Measurements from ENCODE around the gene BICRAL. TPM values are rescaled to one million over a fixed set of nuclear protein-coding genes. Genes with fewer than 3 reads are reported as not detected.
"Not testable (repeated sequence)": the region's sequence is repeated elsewhere in the genome, so short reads cannot be mapped to it uniquely, and the experiment has no call there.

The BICRAL gene
- total RNA-seq, 1 donor from 2014 or later, result 12.0 TPM

GRCh38 chr6:42790549-42791181, 8.8 kb downstream of the BICRAL start:
- no peak for TF ChIP-seq CTCF (IDR thresholded peaks at IDR 0.05; ENCODE audit: borderline replicate concordance)
- Histone ChIP-seq H3K27ac (replicated peaks) (peak overlapping the region; percentile 52), H3K36me3 (no peaks in the 10 kb centered on the region), H3K4me3 (no peak overlapping the region), H3K9me3 (replicated peaks) (no peaks in the 10 kb centered on the region), H3K27me3 (ENCODE audit: low read depth) (no peaks in the 10 kb centered on the region), H3K4me1 (peaks cover 57% of the 10 kb centered on the region)
- no peak for DNase-seq
- intact Hi-C loops (cut with micrococcal nuclease), result no loop called here

- intact Hi-C loops (cut with micrococcal nuclease), result no loop called here
- H3K27ac ChIP-seq (replicated peaks), result no peak overlapping the region
- no peak for TF ChIP-seq CTCF (IDR thresholded peaks at IDR 0.05; ENCODE audit: borderline replicate concordance)
- H3K4me3 ChIP-seq, result no peak overlapping the region
- no peaks in the 10 kb centered on the region for H3K36me3 ChIP-seq
- DNase-seq, result no peak
- H3K9me3 ChIP-seq (replicated peaks), result no peaks in the 10 kb centered on the region
- no peaks in the 10 kb centered on the region for H3K27me3 ChIP-seq (ENCODE audit: low read depth)
- H3K4me1 ChIP-seq, result peaks cover 45% of the 10 kb centered on the region
These were observed 10.0 kb downstream of the BICRAL start for GRCh38 chr6:42791706-42792320.

- peaks cover 20% of the 10 kb centered on the region for H3K4me1 ChIP-seq
- no peak for TF ChIP-seq CTCF (IDR thresholded peaks at IDR 0.05; ENCODE audit: borderline replicate concordance)
- no peaks in the 10 kb centered on the region for H3K9me3 ChIP-seq (replicated peaks)
- no peak for DNase-seq
- no peak overlapping the region for H3K4me3 ChIP-seq
- no peaks in the 10 kb centered on the region for H3K36me3 ChIP-seq
- no peaks in the 10 kb centered on the region for H3K27me3 ChIP-seq (ENCODE audit: low read depth)
- intact Hi-C loops (cut with micrococcal nuclease), result no loop called here
- H3K27ac ChIP-seq (replicated peaks), result no peak overlapping the region
These were observed 13.8 kb downstream of the BICRAL start for GRCh38 chr6:42795651-42796050.

GRCh38 chr6:42796171-42796570, 14.3 kb downstream of the BICRAL start:
- no peak for DNase-seq
- H3K27ac ChIP-seq (replicated peaks), result no peak overlapping the region
- H3K4me3 ChIP-seq, result no peak overlapping the region
- peaks cover 20% of the 10 kb centered on the region for H3K4me1 ChIP-seq
- TF ChIP-seq CTCF (IDR thresholded peaks at IDR 0.05; ENCODE audit: borderline replicate concordance), result no peak
- intact Hi-C loops (cut with micrococcal nuclease), result no loop called here
- no peaks in the 10 kb centered on the region for H3K27me3 ChIP-seq (ENCODE audit: low read depth)
- H3K9me3 ChIP-seq (replicated peaks), result no peaks in the 10 kb centered on the region
- no peaks in the 10 kb centered on the region for H3K36me3 ChIP-seq

- peaks cover 16% of the 10 kb centered on the region for H3K4me1 ChIP-seq
- DNase-seq; intact Hi-C loops (cut with micrococcal nuclease); H3K27me3 ChIP-seq (ENCODE audit: low read depth); H3K4me3 ChIP-seq; H3K36me3 ChIP-seq; H3K27ac ChIP-seq (replicated peaks); H3K9me3 ChIP-seq (replicated peaks): not testable (repeated sequence)
These were observed 15.8 kb downstream of the BICRAL start for GRCh38 chr6:42797696-42798095.

GRCh38 chr6:42805297-42805861, 23.5 kb downstream of the BICRAL start:
- no peak overlapping the region for H3K4me3 ChIP-seq
- TF ChIP-seq CTCF (IDR thresholded peaks at IDR 0.05; ENCODE audit: borderline replicate concordance), result no peak
- H3K4me1 ChIP-seq, result peaks cover 31% of the 10 kb centered on the region
- H3K36me3 ChIP-seq, result no peaks in the 10 kb centered on the region
- no peak for DNase-seq
- intact Hi-C loops (cut with micrococcal nuclease), result no loop called here
- H3K9me3 ChIP-seq (replicated peaks), result no peaks in the 10 kb centered on the region
- H3K27ac ChIP-seq (replicated peaks), result no peak overlapping the region
- no peaks in the 10 kb centered on the region for H3K27me3 ChIP-seq (ENCODE audit: low read depth)

GRCh38 chr6:42806359-42806758, 24.5 kb downstream of the BICRAL start:
- DNase-seq; H3K4me3 ChIP-seq; H3K27me3 ChIP-seq (ENCODE audit: low read depth); H3K9me3 ChIP-seq (replicated peaks); intact Hi-C loops (cut with micrococcal nuclease); H3K36me3 ChIP-seq; H3K27ac ChIP-seq (replicated peaks): not testable (repeated sequence)
- peaks cover 24% of the 10 kb centered on the region for H3K4me1 ChIP-seq
